SU-DHL-6 (cell line): Measurements from ENCODE around the gene DTX3.

Experiments
- H2AFZ ChIP-seq: fragments of 200-600 bp; sonication (generic); 2 replicates; pipeline ENCODE4 v1.6.1; 2014; ENCODE audit warnings: low read depth, mild to moderate bottlenecking, moderate library complexity, mixed read lengths, antibody characterized with exemption, low read length; ENCODE audit not compliant: severe bottlenecking
- H3F3A ChIP-seq: fragments of 200-600 bp; shearing (Covaris generic); 2 replicates; pipeline ENCODE4 v1.6.0; 2016; ENCODE audit warnings: antibody characterized with exemption, mild to moderate bottlenecking; ENCODE audit not compliant: insufficient read depth
- H3K27ac ChIP-seq: fragments of 200-600 bp; sonication (generic); 2 replicates; pipeline ENCODE4 v1.5.1; 2016; ENCODE audit warnings: low read depth, mild to moderate bottlenecking, low read length, moderate library complexity, mixed read lengths
- H3K27me3 ChIP-seq: fragments of 200-600 bp; sonication (generic), shearing (Covaris generic); 2 replicates; pipeline ENCODE4 v1.6.0; 2014; ENCODE audit warnings: mild to moderate bottlenecking, low read length
- H3K36me3 ChIP-seq: fragments of 200-600 bp; sonication (generic); 2 replicates; pipeline ENCODE4 v1.6.1; 2014; ENCODE audit warnings: mild to moderate bottlenecking, low read length, mixed read lengths
- H3K4me2 ChIP-seq: fragments of 300-600, 200-600 bp; shearing (Covaris generic), sonication (generic); 2 replicates; pipeline ENCODE4 v1.6.0; 2014; ENCODE audit warnings: low read length, low read depth, mild to moderate bottlenecking; ENCODE audit not compliant: poor library complexity, severe bottlenecking
- H3K4me3 ChIP-seq: fragments of 200-600 bp; sonication (generic); 2 replicates; pipeline ENCODE4 v1.5.1; 2014; ENCODE audit warnings: antibody characterized with exemption, low read length, mild to moderate bottlenecking, mixed read lengths; ENCODE audit not compliant: insufficient read depth, poor library complexity, severe bottlenecking
- H3K79me2 ChIP-seq: fragments of 200-600 bp; sonication (generic); 2 replicates; pipeline ENCODE4 v1.6.1; 2014; ENCODE audit warnings: mild to moderate bottlenecking, low read length, moderate library complexity; ENCODE audit not compliant: insufficient read depth
- H3K9ac ChIP-seq: fragments of 200-600 bp; sonication (generic); 2 replicates; pipeline ENCODE4 v1.7.0; 2014; ENCODE audit warnings: mild to moderate bottlenecking, low read length
- H3K9me2 ChIP-seq: fragments of 200-600 bp; sonication (generic); replicated peaks from 2 replicates; pipeline ENCODE4 v1.6.1; 2014; ENCODE audit warnings: low read length; ENCODE audit not compliant: insufficient read depth
- H3K9me3 ChIP-seq: fragments of 200-600 bp; sonication (generic); 2 replicates; pipeline ENCODE4 v1.6.1; 2014; ENCODE audit warnings: low read length, mixed read lengths; ENCODE audit not compliant: insufficient read depth
- H4K20me1 ChIP-seq: fragments of 200-600 bp; sonication (generic); 2 replicates; pipeline ENCODE4 v1.6.1; 2014; ENCODE audit warnings: low read depth, mild to moderate bottlenecking, antibody characterized with exemption, low read length, moderate library complexity, mixed read lengths
- EZH2phosphoT487 ChIP-seq: fragments of 200-600 bp; sonication (generic), shearing (Covaris generic); conservative IDR thresholded peaks from 2 replicates; pipeline ENCODE4 v1.6.1; 2018; ENCODE audit warnings: mild to moderate bottlenecking, antibody characterized with exemption, low read length, moderate library complexity, mixed read lengths
- TF ChIP-seq, protein P1 (sequence below): fragments of 200-600 bp; sonication (generic); IDR thresholded peaks from one replicate; pipeline ENCODE4 v1.5.1; 2017; ENCODE audit warnings: antibody characterized with exemption, mild to moderate bottlenecking, low read length, moderate library complexity; ENCODE audit not compliant: insufficient read depth, poor library complexity, severe bottlenecking

Gene DTX3

DNA sequence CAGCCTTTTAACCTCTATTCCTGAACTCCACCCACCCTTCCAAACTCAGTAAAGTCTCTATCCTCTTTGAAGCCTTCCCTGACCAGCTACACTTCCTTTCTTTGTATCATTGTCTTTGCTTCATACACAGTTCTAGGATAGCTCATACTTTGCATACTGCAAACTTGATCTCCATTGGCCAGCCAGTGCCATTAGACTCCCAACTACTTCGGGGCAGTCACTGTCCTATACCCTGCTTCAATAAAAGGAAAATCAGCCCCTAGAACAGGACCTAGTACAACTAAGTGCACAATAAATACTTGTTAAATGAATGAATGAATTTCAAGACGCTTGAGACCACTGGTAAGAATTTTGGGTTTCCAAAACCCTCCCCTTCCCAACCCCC is 14.2 kb upstream of the DTX3 start:
- no peaks in the 10 kb centered on the region for H4K20me1 ChIP-seq
- TF ChIP-seq, protein P1, sequence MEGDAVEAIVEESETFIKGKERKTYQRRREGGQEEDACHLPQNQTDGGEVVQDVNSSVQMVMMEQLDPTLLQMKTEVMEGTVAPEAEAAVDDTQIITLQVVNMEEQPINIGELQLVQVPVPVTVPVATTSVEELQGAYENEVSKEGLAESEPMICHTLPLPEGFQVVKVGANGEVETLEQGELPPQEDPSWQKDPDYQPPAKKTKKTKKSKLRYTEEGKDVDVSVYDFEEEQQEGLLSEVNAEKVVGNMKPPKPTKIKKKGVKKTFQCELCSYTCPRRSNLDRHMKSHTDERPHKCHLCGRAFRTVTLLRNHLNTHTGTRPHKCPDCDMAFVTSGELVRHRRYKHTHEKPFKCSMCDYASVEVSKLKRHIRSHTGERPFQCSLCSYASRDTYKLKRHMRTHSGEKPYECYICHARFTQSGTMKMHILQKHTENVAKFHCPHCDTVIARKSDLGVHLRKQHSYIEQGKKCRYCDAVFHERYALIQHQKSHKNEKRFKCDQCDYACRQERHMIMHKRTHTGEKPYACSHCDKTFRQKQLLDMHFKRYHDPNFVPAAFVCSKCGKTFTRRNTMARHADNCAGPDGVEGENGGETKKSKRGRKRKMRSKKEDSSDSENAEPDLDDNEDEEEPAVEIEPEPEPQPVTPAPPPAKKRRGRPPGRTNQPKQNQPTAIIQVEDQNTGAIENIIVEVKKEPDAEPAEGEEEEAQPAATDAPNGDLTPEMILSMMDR, result no peak
- TF ChIP-seq EZH2phosphoT487, result no peak
- peak overlapping the region; percentile 82 for H3K9ac ChIP-seq
- no peak overlapping the region for H3K27ac ChIP-seq
- H3K27me3 ChIP-seq, result no peaks in the 10 kb centered on the region
- no peaks in the 10 kb centered on the region for H3K36me3 ChIP-seq
- peak overlapping the region; percentile 97 for H2AFZ ChIP-seq
- H3K9me3 ChIP-seq, result no peaks in the 10 kb centered on the region
- peak overlapping the region; percentile 90 for H3K4me3 ChIP-seq
- H3K79me2 ChIP-seq, result peaks cover 17% of the 10 kb centered on the region
- no peaks in the 10 kb centered on the region for H3K9me2 ChIP-seq
- H3F3A ChIP-seq, result no peaks in the 10 kb centered on the region
- H3K4me2 ChIP-seq, result peak overlapping the region; percentile 97

DNA sequence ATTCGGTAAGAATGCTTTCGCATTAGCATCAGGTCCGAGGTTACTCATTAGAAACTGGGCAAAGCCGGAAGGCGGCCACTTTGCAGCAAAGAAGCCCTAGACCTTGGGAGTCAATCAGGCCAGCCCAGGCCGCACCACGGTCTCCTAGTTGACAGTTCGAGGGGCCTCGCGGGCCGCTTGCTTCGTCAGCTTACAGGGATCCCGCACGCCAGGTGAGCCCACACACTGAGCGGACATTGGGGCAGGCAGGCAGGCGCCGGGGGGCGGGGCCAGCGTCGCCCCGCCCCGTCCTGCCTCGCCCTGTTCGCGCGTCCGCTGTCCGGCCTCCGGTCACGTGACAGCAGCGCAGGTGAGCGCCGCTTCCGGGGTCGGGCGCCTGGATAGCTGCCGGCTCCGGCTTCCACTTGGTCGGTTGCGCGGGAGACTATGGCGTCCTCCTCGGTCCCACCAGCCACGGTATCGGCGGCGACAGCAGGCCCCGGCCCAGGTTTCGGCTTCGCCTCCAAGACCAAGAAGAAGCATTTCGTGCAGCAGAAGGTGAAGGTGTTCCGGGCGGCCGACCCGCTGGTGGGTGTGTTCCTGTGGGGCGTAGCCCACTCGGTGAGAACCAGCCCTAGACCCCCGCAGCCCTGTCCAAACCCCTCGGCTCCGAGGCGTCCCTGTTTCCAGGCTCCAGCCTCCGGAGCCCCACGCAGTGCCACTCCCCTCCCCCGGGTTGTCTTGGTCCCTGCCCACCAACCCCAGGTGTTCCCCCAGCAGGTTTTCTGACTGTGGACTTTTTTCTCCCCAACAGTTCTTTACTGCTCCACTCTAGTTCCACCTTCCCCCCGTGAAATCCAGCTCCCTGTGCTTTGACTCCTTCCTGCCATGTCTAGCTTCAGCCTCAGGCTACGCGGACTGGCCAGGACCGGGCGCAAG is 13.5 kb upstream of the DTX3 start, which contains the start of gene PIP4K2C:
PIP4K2C (plus strand) TSS at position 329 of the 918 bp plus-strand sequence; CDS start at position 427, 98 bp downstream.
- peak within 1 kb of the TSS; percentile 97 for H3K4me2 ChIP-seq
- H3K9ac ChIP-seq, result peak within 1 kb of the TSS; percentile 82
- no peaks in the 10 kb centered on the region for H3K27me3 ChIP-seq
- TF ChIP-seq EZH2phosphoT487, result no peak
- TF ChIP-seq, protein P1, result no peak
- no peaks in the 10 kb centered on the region for H4K20me1 ChIP-seq
- no peaks in the 10 kb centered on the region for H3F3A ChIP-seq
- H3K79me2 ChIP-seq, result peaks cover 17% of the 10 kb centered on the region
- H3K4me3 ChIP-seq, result peak within 1 kb of the TSS; percentile 90
- no peaks in the 10 kb centered on the region for H3K9me3 ChIP-seq
- no peaks in the 10 kb centered on the region for H3K9me2 ChIP-seq
- peak within 1 kb of the TSS; percentile 97 for H2AFZ ChIP-seq
- 0 out of 2 replicates have a peak within 1 kb of the TSS, but pooled peaks have one; percentile 5 for H3K27ac ChIP-seq
- H3K36me3 ChIP-seq, result no peaks in the 10 kb centered on the region

DNA sequence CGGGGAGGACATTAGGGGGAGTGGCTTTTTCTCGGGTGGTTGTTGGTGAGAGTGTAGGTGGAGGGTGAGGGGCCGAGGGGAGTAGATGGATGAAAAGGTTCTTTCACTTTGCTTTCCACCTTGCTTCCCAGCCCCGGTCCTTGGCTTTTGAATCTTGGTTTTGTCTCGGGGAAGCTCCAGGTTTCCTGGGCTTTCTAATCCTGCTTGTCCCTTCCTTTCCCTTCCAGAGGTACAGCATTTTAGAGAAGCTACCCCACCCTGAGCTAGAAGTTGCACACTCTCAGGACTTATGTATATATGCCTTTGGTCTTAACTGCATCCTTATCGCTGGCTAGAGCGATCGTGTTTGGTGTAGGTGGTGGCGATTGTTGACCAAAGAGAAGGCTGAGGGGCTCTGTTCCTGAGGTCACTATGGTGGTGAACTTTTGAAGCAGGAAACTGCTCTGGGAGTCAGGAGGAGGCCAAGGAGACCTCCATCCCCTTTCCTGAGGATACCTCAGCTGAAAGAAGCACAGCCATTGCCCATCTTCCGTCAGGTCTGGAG is 12.8 kb upstream of the DTX3 start:
- peak overlapping the region; percentile 97 for H2AFZ ChIP-seq

More for the DNA sequence above, 12.8 kb upstream of the DTX3 start:
- no peaks in the 10 kb centered on the region for H4K20me1 ChIP-seq
- peaks cover 17% of the 10 kb centered on the region for H3K79me2 ChIP-seq
- peak overlapping the region; percentile 90 for H3K4me3 ChIP-seq
- H3K27me3 ChIP-seq, result no peaks in the 10 kb centered on the region
- H3K9me3 ChIP-seq, result no peaks in the 10 kb centered on the region
- H3K9me2 ChIP-seq, result no peaks in the 10 kb centered on the region
- no peaks in the 10 kb centered on the region for H3F3A ChIP-seq
- H3K27ac ChIP-seq, result no peak overlapping the region
- no peaks in the 10 kb centered on the region; the same call in 1 of the 2 replicates for H3K36me3 ChIP-seq
- peak overlapping the region; percentile 97 for H3K4me2 ChIP-seq
- H3K9ac ChIP-seq, result peak overlapping the region; percentile 82
- TF ChIP-seq EZH2phosphoT487, result no peak
- TF ChIP-seq, protein P1, result no peak
